HG03439 (cell line): ENCODE measurements around the gene ADAMTS2.

Experiments used
- ATAC-seq: cut with Tn5 transposase; IDR thresholded peaks from one replicate; pipeline ENCODE4 v1.9.1; 2021; ENCODE audit warnings: mild to moderate bottlenecking, moderate library complexity; ENCODE audit not compliant: unreplicated experiment

ADAMTS2 gene

GRCh38 chr5:179269781-179270543 lies 75.3 kb downstream of the ADAMTS2 start:
- ATAC-seq: no peak

GRCh38 chr5:179268966-179269693 lies 76.1 kb downstream of the ADAMTS2 start:
- ATAC-seq: no peak

DNA sequence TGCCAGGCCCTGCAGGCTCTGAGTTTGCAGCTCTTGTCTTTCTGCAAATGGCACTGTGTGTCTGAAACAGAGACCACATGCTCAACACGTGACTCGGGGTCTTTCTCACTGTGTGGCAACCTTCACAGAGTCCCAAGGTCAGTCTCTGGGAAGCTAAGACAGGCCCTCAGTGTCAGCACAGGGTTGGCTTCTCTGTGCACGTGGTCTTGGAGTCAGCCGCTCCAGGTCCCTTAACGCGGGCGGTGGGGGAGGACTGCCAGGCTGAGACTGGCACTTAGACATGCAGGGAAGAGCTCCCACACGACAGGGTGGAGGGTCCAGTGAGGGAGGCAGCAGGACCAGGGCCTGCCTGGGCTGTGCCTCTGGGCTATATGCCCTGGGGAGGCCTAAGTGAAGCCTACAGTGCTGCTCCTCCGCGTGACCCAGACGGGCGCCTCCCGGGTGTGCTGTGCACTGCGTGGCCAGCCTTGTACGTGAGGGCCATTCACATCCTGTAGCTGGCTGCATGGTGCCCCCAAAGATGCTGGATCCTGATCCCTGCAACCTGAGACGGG lies 76.8 kb downstream of the ADAMTS2 start:
- no peak for ATAC-seq

DNA sequence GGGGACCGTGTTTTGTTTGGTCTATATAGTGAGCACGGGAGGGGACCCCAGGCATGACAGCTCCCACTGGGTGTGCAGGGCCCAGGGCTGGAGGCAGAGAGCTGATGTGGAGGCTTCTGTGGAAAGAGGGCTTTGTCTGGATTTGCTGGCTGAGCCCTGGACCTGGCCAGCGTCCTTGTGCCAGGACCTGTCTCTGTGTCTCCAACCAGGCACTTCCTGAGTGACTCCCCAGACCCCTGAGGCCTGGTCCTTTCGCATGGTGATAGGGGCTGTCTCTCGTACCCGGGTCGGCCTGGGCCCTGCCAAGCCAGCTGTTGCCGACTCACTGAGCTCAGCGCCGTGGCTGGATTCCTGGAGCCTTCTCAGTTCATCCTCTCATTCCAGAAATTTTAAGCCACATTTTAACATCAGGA lies 77.6 kb downstream of the ADAMTS2 start:
- ATAC-seq: no peak

GRCh38 chr5:179267071-179267670 lies 78.1 kb downstream of the ADAMTS2 start:
- ATAC-seq: no peak

DNA sequence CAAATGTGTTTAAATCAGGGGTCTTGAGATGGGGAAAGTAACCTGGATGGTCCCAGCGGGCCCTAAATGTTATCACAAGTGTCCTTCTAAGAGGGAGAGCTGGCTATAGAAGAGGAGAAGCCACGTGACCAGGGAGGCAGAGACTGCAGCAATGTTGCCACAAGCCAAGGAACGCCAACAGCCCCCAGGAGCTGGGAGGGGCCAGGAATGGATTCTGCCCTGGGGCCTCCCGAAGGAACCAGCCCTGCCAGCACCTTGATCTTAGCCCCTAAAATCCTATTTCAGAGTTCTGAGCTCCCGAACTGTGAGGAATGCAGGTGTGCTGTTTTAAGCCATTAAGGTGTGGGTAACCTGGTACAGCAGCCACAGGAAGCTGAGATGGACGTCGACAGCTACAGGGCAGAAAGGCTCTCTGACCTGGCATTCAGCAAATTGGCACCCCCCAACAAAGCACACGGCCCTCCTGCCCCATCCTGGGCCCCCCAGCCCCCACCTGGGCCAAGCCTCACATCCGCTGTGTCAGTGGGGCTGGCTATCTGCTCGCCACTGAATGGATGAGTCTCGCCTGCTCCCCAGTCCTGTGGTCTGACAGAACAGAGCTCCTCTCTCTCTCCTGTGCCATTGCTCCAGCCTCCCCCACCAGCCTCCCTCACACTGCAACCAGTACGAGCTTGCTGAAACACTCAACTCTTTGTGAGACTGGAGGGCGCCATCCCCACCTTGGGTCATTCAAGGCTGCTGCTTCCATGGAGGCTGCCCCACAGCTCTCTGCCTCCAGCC lies 78.8 kb downstream of the ADAMTS2 start:
- no peak for ATAC-seq

- no peak for ATAC-seq
Observed at GRCh38 chr5:179265514-179266290, 79.6 kb downstream of the ADAMTS2 start.

GRCh38 chr5:179264783-179265513 lies 80.3 kb downstream of the ADAMTS2 start:
- no peak for ATAC-seq

DNA sequence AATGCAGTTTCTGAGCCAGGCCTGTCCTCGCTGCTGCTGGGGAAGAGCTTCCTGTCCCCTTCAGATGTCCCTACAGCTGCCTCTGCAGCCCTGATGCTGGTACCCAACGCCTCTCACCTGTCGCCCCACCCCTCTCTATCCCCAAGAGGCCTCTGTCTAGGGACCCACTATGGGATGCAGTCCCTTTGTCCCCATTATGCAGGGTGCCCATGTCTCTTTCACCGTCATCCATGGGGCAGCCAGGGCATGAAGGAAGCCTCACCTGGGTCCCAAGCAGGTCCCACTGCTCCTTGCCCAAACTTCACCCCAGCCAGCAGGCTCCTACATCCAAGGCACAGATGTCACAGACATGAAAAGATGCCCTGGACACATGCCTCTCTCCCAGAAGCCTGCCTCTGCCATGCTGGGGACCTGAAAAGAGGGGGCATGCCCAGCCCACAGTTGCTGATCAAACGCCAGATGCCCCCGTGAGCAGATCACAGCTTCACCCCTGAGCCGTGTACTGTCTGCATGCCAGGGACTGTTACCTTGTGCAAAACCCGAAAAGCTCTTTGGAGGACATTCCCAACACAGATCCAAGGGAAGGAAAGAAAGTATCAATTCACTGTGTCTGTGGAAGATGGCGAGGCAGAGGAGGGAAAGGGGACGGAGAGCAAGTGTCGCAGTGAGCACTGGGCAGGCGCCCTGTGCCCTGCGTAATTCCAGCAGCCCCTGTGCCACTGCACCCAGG lies 81.0 kb downstream of the ADAMTS2 start:
- no peak for ATAC-seq

DNA sequence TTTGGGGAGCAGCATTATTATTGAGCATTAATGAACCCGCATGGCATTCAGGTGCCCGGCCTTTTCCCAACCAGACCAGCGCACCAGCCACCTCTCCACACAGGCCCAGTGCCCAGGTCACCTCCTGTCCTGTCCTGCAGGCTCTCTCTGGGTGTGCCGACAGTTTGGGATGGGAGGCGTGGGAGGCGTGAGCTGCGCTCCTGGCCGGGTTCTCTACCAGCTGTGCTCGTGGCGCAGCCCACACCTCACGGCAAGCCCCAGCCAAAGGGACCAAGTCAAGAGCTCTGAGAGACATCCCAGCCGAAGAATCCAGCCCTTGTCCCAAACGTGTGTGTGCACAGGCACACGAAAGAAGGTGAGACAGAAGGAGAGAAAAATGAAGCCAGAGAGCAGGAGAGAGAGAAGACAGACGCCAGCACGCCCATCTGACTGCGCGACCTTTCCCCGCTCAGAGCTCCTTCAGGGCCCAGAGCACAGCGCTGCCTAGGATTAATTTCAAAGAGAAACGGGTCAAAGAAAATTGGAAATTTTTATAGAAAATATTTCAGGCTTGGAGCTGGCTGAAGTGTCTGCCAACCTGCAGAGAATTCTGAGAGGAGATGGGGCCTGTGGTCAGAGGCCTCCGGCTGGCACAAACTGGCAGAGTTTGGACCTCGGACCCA lies 81.7 kb downstream of the ADAMTS2 start:
- ATAC-seq: no peak

- ATAC-seq: no peak
Observed at GRCh38 chr5:179262126-179262920, 82.9 kb downstream of the ADAMTS2 start.

DNA sequence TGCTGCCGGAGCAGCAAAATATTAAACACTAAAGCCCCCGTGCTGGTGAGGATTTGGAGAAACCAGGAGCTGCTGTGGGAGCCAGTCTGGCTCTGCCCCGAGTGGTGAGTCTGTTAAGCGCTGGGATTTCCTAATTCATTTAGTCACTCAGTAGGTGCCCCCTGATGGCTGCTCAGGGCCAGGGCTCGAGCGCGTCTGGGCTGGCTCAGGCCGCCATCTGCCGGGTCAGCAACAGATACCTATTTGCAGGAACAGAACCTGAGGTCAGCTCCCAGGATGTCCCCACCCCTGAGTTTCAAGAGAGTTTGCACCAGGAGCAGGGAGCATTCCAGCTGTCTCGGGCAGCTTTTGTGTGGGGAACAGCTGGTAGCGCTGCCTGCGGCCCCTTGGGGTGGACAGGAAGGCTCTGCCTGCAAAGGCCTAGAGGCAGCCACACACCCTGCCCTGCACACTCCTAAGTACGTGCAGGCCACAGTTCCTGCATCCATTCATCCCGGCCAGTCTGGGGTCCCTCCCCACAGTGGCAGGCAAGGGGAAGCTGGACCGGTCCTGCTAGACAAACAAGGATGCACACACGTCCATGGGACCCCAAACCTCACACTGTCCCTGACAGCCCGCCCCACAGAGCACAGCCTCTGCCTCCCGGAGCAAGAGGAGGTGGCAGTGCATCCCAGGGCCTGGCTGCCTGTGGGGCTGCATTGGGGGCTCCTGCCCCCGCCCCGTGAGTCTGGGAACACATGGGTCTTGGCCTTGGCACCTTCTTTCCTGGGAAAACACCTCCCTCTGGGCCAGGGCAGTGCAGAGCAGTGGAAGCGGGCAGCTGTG lies 83.7 kb downstream of the ADAMTS2 start:
- ATAC-seq: no peak

DNA sequence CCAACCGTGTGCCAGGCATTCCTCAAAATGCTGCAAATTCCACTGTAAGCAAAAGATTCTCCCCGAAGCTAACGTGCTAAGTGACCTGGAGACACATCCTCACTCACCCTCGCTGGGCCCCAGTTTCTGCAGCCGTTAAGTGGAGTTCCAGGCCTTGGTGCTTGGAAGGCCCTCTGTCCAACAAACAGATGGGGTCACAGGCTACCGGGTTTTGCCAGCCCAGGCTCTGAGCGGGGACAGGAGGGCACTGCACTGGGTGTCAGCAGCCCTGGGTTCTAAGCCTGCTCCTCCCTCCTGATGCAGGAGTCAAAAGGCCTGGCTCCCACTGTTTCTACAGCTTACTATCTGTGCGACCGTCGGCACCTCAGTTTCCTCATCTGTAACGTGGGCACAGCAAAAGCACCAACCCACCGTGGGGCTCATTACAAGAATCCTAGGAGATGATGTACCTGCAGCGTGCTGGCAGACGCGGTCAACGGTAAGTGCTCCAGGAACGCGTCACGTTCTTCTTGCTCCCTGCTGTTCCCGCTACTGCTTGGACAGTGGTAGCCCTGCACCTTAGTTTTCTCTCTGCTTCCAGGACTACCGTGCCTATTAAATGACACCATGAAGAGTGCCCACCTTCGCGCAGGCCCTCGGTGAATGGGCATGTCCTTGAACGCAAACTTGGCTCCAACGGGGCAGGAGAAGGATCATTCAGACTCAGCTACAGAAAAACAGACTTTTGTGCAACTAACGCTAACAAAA lies 84.8 kb downstream of the ADAMTS2 start:
- ATAC-seq: no peak

DNA sequence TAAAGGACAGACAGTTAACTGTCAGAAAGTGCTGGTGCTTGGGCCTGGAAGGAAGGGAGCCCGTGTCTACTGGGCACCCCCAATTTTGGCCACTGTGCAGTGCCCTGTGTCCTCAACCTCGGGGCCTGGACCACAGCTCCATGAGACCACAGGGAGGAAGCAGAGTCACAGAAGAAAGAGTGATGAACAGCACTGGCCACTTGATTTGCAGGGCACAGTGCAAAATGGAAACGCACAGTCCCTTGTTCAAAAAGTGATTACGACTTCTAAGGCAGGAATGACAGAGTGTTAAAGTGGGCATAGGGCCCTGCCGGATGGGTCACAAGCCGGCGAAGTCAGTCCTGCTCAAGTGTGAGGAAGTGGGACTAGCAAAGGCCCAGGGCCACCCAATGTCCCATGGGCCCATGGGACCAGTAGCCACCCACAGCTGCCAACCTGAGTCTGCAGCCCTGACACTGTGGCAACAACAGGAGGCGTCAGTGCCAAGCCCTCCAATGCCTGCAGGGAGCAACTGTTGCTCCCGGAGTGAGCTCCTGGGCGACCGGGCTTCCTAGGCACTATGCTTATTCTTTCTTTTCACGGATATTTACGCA lies 85.4 kb downstream of the ADAMTS2 start:
- ATAC-seq: no peak

GRCh38 chr5:179258922-179259730 lies 86.1 kb downstream of the ADAMTS2 start:
- no peak for ATAC-seq
